H9 (cell line): ENCODE measurements around the gene FAM13A. TPM values are rescaled to one million over a fixed set of nuclear protein-coding genes. Genes with fewer than 3 reads are reported as not detected.

Experiments used
- DNase-seq: peaks from one replicate; pipeline ENCODE4 v3.0.0-alpha.2; 2017
- H2AFZ ChIP-seq: one replicate; pipeline ENCODE4 v1.6.1; 2013; ENCODE audit warnings: mild to moderate bottlenecking, low read length, control low read depth, moderate library complexity
- H2AK5ac ChIP-seq: 2 replicates; pipeline ENCODE4 v1.6.1; 2013; ENCODE audit warnings: low read length, control low read depth, mixed read lengths; ENCODE audit not compliant: insufficient read length
- H2BK120ac ChIP-seq: one replicate; pipeline ENCODE4 v1.6.1; 2013; ENCODE audit warnings: low read depth, mild to moderate bottlenecking, low read length, control low read depth, inconsistent platforms; ENCODE audit not compliant: poor library complexity, severe bottlenecking
- H2BK12ac ChIP-seq: 2 replicates; pipeline ENCODE4 v1.6.1; 2013; ENCODE audit warnings: low read length, control low read depth, mixed read lengths, low read depth; ENCODE audit not compliant: insufficient read length
- H2BK15ac ChIP-seq: 2 replicates; pipeline ENCODE4 v1.6.1; 2013; ENCODE audit warnings: low read depth, low read length, control low read depth
- H2BK20ac ChIP-seq: one replicate; pipeline ENCODE4 v1.6.1; 2013; ENCODE audit warnings: low read depth, mild to moderate bottlenecking, low read length, control low read depth, inconsistent platforms; ENCODE audit not compliant: poor library complexity, severe bottlenecking
- H2BK5ac ChIP-seq: 2 replicates; pipeline ENCODE4 v1.6.1; 2013; ENCODE audit warnings: low read length, control low read depth, mixed read lengths; ENCODE audit not compliant: insufficient read length
- H3K14ac ChIP-seq: 2 replicates; pipeline ENCODE4 v1.6.1; 2013; ENCODE audit warnings: low read length, control low read depth; ENCODE audit not compliant: insufficient read depth
- H3K18ac ChIP-seq: 2 replicates; pipeline ENCODE4 v1.6.1; 2013; ENCODE audit warnings: low read depth, mild to moderate bottlenecking, mixed read lengths, low read length, control low read depth; ENCODE audit not compliant: insufficient read length
- H3K23ac ChIP-seq: 2 replicates; pipeline ENCODE4 v1.6.1; 2013; ENCODE audit warnings: low read length, control low read depth, mixed read lengths, low read depth; ENCODE audit not compliant: insufficient read length
- H3K23me2 ChIP-seq: 2 replicates; pipeline ENCODE4 v1.6.1; 2013; ENCODE audit warnings: low read depth, mild to moderate bottlenecking, mixed read lengths, low read length, control low read depth; ENCODE audit not compliant: insufficient read length, poor library complexity, severe bottlenecking
- H3K27ac ChIP-seq: 2 replicates; pipeline ENCODE4 v1.5.1; 2013; ENCODE audit warnings: low read length, control low read depth, mixed read lengths, low read depth; ENCODE audit not compliant: insufficient read length
- H3K27me3 ChIP-seq: 2 replicates; pipeline ENCODE4 v1.6.1; 2013; ENCODE audit warnings: low read length, control low read depth, inconsistent platforms; ENCODE audit not compliant: insufficient read depth
- H3K4ac ChIP-seq: 2 replicates; pipeline ENCODE4 v1.6.1; 2013; ENCODE audit warnings: low read depth, mild to moderate bottlenecking, control low read depth, inconsistent platforms, low read length, moderate library complexity
- H3K4me1 ChIP-seq: 2 replicates; pipeline ENCODE4 v1.6.1; 2013; ENCODE audit warnings: low read length, control low read depth, inconsistent platforms; ENCODE audit not compliant: insufficient read depth
- H3K4me2 ChIP-seq: 2 replicates; pipeline ENCODE4 v1.6.1; 2013; ENCODE audit warnings: low read length, control low read depth, mixed read lengths; ENCODE audit not compliant: insufficient read length, insufficient read depth
- H3K56ac ChIP-seq: 2 replicates; pipeline ENCODE4 v1.6.1; 2013; ENCODE audit warnings: low read depth, mild to moderate bottlenecking, mixed read lengths, low read length, control low read depth; ENCODE audit not compliant: insufficient read length
- H3K79me1 ChIP-seq: 2 replicates; pipeline ENCODE4 v1.6.1; 2013; ENCODE audit warnings: low read depth, mild to moderate bottlenecking, moderate library complexity, low read length, control low read depth, inconsistent platforms; ENCODE audit not compliant: insufficient read depth, poor library complexity, severe bottlenecking
- H3K79me2 ChIP-seq: 2 replicates; pipeline ENCODE4 v1.6.1; 2013; ENCODE audit warnings: low read length, control low read depth, inconsistent platforms; ENCODE audit not compliant: insufficient read depth
- H3K9ac ChIP-seq: 2 replicates; pipeline ENCODE4 v1.6.1; 2013; ENCODE audit warnings: low read length, control low read depth, mixed read lengths; ENCODE audit not compliant: insufficient read length; ENCODE audit errors: extremely low read depth
- H3K9me3 ChIP-seq: one replicate; pipeline ENCODE4 v1.6.1; 2013; ENCODE audit warnings: low read depth, low read length, inconsistent platforms; ENCODE audit not compliant: control insufficient read depth
- H3T11ph ChIP-seq: one replicate; pipeline ENCODE4 v1.6.1; 2013; ENCODE audit warnings: mild to moderate bottlenecking, low read length, control low read depth, inconsistent platforms
- H4K20me1 ChIP-seq: one replicate; pipeline ENCODE4 v1.6.1; 2013; ENCODE audit not compliant: control insufficient read depth, insufficient read length, insufficient read depth
- H4K5ac ChIP-seq: 2 replicates; pipeline ENCODE4 v1.6.1; 2013; ENCODE audit warnings: low read depth, mild to moderate bottlenecking, mixed read lengths, low read length, control low read depth; ENCODE audit not compliant: insufficient read length
- H4K8ac ChIP-seq: replicated peaks from 2 replicates; pipeline ENCODE4 v1.6.1; 2013; ENCODE audit warnings: low read length, control low read depth, mixed read lengths, low read depth; ENCODE audit not compliant: insufficient read length
- H4K91ac ChIP-seq: 2 replicates; pipeline ENCODE4 v1.6.1; 2013; ENCODE audit warnings: low read depth, mild to moderate bottlenecking, moderate library complexity, mixed read lengths, low read length, control low read depth; ENCODE audit not compliant: insufficient read length
- H3K27ac Mint-ChIP-seq, 3 experiments: 2 replicates in 2 of 3; 3 replicates in 1 of 3; pipeline ENCODE4 v1.8.0; 2020 to 2021; ENCODE audit warnings: mixed read lengths in 3 of 3, mild to moderate bottlenecking in 1 of 3, moderate library complexity in 1 of 3
- H3K27me3 Mint-ChIP-seq: 2 replicates; pipeline ENCODE4 v1.8.0; 2021; ENCODE audit warnings: low read depth, mild to moderate bottlenecking, moderate library complexity, mixed read lengths
- H3K36me3 Mint-ChIP-seq, 3 experiments: 2 replicates in 2 of 3; 3 replicates in 1 of 3; pipeline ENCODE4 v1.8.0; 2020 to 2021; ENCODE audit warnings: low read depth in 3 of 3, mixed read lengths in 3 of 3; ENCODE audit not compliant: insufficient read depth in 1 of 3
- H3K4me1 Mint-ChIP-seq, 2 experiments: 2 replicates each; pipeline ENCODE4 v1.8.0; 2020; ENCODE audit warnings: mixed read lengths in 2 of 2
- H3K4me3 Mint-ChIP-seq, 2 experiments: 2 replicates in 1 of 2; 3 replicates in 1 of 2; pipeline ENCODE4 v1.8.0; 2020 to 2021; ENCODE audit warnings: mild to moderate bottlenecking in 2 of 2, mixed read lengths in 2 of 2, moderate library complexity in 1 of 2
- H3K9me3 Mint-ChIP-seq, 2 experiments: 2 replicates in 1 of 2; 3 replicates in 1 of 2; pipeline ENCODE4 v1.8.0; 2020; ENCODE audit warnings: mild to moderate bottlenecking in 2 of 2, mixed read lengths in 2 of 2, moderate library complexity in 1 of 2
- CTCF ChIP-seq: fragments of 200-600 bp; sonication (generic); conservative IDR thresholded peaks from 3 replicates; pipeline ENCODE4 v1.8.0; 2021; ENCODE audit warnings: antibody characterized with exemption, mild to moderate bottlenecking
- WGBS: extraction: QIAGEN DNeasy Blood & Tissue Kit; methylation state at CpG from one replicate; pipeline ENCODE4 v1.1.7; 2013; ENCODE audit warnings: missing lambda C conversion rate, low lambda C conversion rate, mixed read lengths; ENCODE audit not compliant: insufficient read length; ENCODE audit errors: extremely low coverage; 5-methylcytosine and 5-hydroxymethylcytosine counted together
- total RNA-seq: library from RNA; stranded (reverse); gene quantifications from 2 replicates; pipeline ENCODE4 v1.2.1, GENCODE V29; 2021

Gene FAM13A
- total RNA-seq, 1 experiment from 2014 or later: 12.7 TPM

- Histone ChIP-seq H3K4ac (no peak overlapping the region), H2AFZ (no peak overlapping the region), H3K4me2 (no peak overlapping the region), H4K8ac (no peak overlapping the region), H2BK15ac (no peak overlapping the region), H4K20me1 (no peaks in the 10 kb centered on the region), H3K14ac (no peak overlapping the region), H2BK120ac (no peak overlapping the region), H4K91ac (no peak overlapping the region), H3K27me3 (no peaks in the 10 kb centered on the region), H3K79me1 (no peaks in the 10 kb centered on the region), H2BK5ac (no peak overlapping the region), H3K18ac (no peak overlapping the region), H3K27ac (no peak overlapping the region), H3T11ph (no peak overlapping the region), H2AK5ac (no peak overlapping the region), H3K23ac (no peak overlapping the region), H3K4me1 (no peaks in the 10 kb centered on the region), H4K5ac (no peak overlapping the region), H3K9me3 (no peaks in the 10 kb centered on the region), H2BK12ac (no peak overlapping the region), H3K56ac (no peak overlapping the region), H3K23me2 (no peaks in the 10 kb centered on the region), H2BK20ac (no peak overlapping the region), H3K79me2 (no peaks in the 10 kb centered on the region), H3K9ac (no peak overlapping the region)
- WGBS: no CpG with 5 or more reads among the region's 2 CpGs
- no peaks in the 10 kb centered on the region for H3K27me3 Mint-ChIP-seq
- peaks cover 3 to 6% of the 10 kb centered on the region in 2 experiments; a peak in 3 of 4 replicates for H3K4me1 Mint-ChIP-seq
- H3K9me3 Mint-ChIP-seq: no peaks in the 10 kb centered on the region
- no peak for DNase-seq
- TF ChIP-seq CTCF: no peak
- no peak overlapping the region for H3K4me3 Mint-ChIP-seq
- H3K27ac Mint-ChIP-seq: peak overlapping the region in 1 of 3 experiments; percentile 30; a peak in 1 of 7 replicates
- H3K36me3 Mint-ChIP-seq: no peaks in the 10 kb centered on the region
Measured at GRCh38 chr4:88809101-88809500, 247.9 kb downstream of the FAM13A start.
